Trophoblast cell (in vitro differentiated cells and primary cell): Measurements from ENCODE around the gene DPP8.
A peak's percentile ranks its signal among the peaks of the same experiment; 100 is the strongest.

Experiments used
- DNase-seq, 2 donors: peaks; one replicate each; pipeline ENCODE4 v3.0.0-alpha.2; 2016
- H2AFZ ChIP-seq: 2 replicates; pipeline ENCODE4 v1.6.1; 2013; ENCODE audit warnings: low read length, moderate library complexity, mild to moderate bottlenecking; ENCODE audit not compliant: insufficient read depth, poor library complexity
- H2AK5ac ChIP-seq: 2 replicates; pipeline ENCODE4 v1.6.1; 2013; ENCODE audit warnings: mild to moderate bottlenecking, low read length
- H2BK120ac ChIP-seq: 2 replicates; pipeline ENCODE4 v1.6.1; 2013; ENCODE audit warnings: low read length, mild to moderate bottlenecking, moderate library complexity; ENCODE audit not compliant: insufficient read depth, poor library complexity
- H2BK12ac ChIP-seq: 2 replicates; pipeline ENCODE4 v1.6.1; 2013; ENCODE audit warnings: mild to moderate bottlenecking, low read length, moderate library complexity
- H2BK5ac ChIP-seq: 2 replicates; pipeline ENCODE4 v1.6.1; 2013; ENCODE audit warnings: low read length, low read depth, moderate library complexity, mild to moderate bottlenecking; ENCODE audit not compliant: poor library complexity
- H3K14ac ChIP-seq: 2 replicates; pipeline ENCODE4 v1.6.1; 2013; ENCODE audit warnings: mild to moderate bottlenecking, low read length
- H3K18ac ChIP-seq: 2 replicates; pipeline ENCODE4 v1.6.1; 2013; ENCODE audit warnings: mild to moderate bottlenecking, low read length
- H3K23ac ChIP-seq: 2 replicates; pipeline ENCODE4 v1.6.1; 2013; ENCODE audit warnings: low read length
- H3K27ac ChIP-seq: 2 replicates; pipeline ENCODE4 v1.5.1; 2013; ENCODE audit warnings: low read depth, mild to moderate bottlenecking, inconsistent platforms, low read length, moderate library complexity
- H3K27me3 ChIP-seq: 2 replicates; pipeline ENCODE4 v1.6.1; 2013; ENCODE audit warnings: inconsistent platforms, mild to moderate bottlenecking, low read length, moderate library complexity; ENCODE audit not compliant: insufficient read depth
- H3K36me3 ChIP-seq, 2 experiments: 1 replicate in 1 of 2; 2 replicates in 1 of 2; pipeline ENCODE4 v1.6.1; 2013; ENCODE audit warnings: low read length in 2 of 2, mild to moderate bottlenecking in 2 of 2, moderate library complexity in 1 of 2; ENCODE audit not compliant: insufficient read depth in 2 of 2, control insufficient read depth in 1 of 2
- H3K4ac ChIP-seq: 2 replicates; pipeline ENCODE4 v1.6.1; 2013; ENCODE audit warnings: low read depth, mild to moderate bottlenecking, low read length, moderate library complexity
- H3K4me1 ChIP-seq, 2 experiments: 1 replicate in 1 of 2; 2 replicates in 1 of 2; pipeline ENCODE4 v1.6.1; 2013; ENCODE audit warnings: low read length in 2 of 2, mild to moderate bottlenecking in 2 of 2, moderate library complexity in 1 of 2; ENCODE audit not compliant: insufficient read depth in 2 of 2, control insufficient read depth in 1 of 2
- H3K4me2 ChIP-seq: 2 replicates; pipeline ENCODE4 v1.6.1; 2013; ENCODE audit warnings: inconsistent platforms, mild to moderate bottlenecking, low read length, moderate library complexity
- H3K4me3 ChIP-seq: 2 replicates; pipeline ENCODE4 v1.5.1; 2013; ENCODE audit warnings: mild to moderate bottlenecking, low read depth, low read length, inconsistent platforms
- H3K79me1 ChIP-seq: one replicate; pipeline ENCODE4 v1.6.1; 2013; ENCODE audit warnings: low read length
- H3K79me2 ChIP-seq: 2 replicates; pipeline ENCODE4 v1.6.1; 2013; ENCODE audit warnings: low read length, mild to moderate bottlenecking; ENCODE audit not compliant: control insufficient read depth, insufficient read depth, poor library complexity
- H3K9ac ChIP-seq: 2 replicates; pipeline ENCODE4 v1.6.1; 2013; ENCODE audit warnings: mild to moderate bottlenecking, low read length
- H3K9me3 ChIP-seq: 2 replicates; pipeline ENCODE4 v1.6.1; 2013; ENCODE audit warnings: low read depth, mild to moderate bottlenecking, control low read depth, inconsistent platforms, low read length; ENCODE audit not compliant: insufficient read depth
- H4K12ac ChIP-seq: 2 replicates; pipeline ENCODE4 v1.6.1; 2013; ENCODE audit warnings: low read depth, mild to moderate bottlenecking, low read length, moderate library complexity
- H4K8ac ChIP-seq: 2 replicates; pipeline ENCODE4 v1.6.1; 2013; ENCODE audit warnings: low read depth, mild to moderate bottlenecking, low read length, moderate library complexity
- H4K91ac ChIP-seq: one replicate; pipeline ENCODE4 v1.6.1; 2013; ENCODE audit warnings: low read depth, mild to moderate bottlenecking, low read length, moderate library complexity
- WGBS: extraction: QIAGEN DNeasy Blood & Tissue Kit; methylation state at CpG from one replicate; pipeline ENCODE4 v1.1.7; 2013; ENCODE audit warnings: missing lambda C conversion rate; ENCODE audit not compliant: insufficient read length, insufficient coverage; ENCODE audit errors: extremely low coverage; 5-methylcytosine and 5-hydroxymethylcytosine counted together

The DPP8 gene

DNA sequence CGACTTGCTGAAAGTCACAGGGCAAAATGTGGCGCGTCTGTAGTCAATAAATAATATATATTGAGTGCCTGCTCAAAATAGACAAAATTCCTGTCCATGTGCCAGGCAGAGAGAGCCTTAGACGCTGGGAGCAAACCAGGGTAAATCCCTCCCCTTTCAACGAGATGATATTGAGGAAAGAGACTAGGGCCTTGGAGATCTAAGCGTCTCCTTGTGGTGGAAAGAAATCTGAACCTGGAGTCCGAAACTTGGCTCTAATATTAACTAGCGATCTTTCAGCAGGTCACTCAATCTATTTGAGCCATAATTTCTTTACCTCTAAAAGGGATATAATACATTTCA lies 348 bp upstream of the DPP8 start:
- no peak overlapping the region for H2AFZ ChIP-seq
- H2BK5ac ChIP-seq, result no peak overlapping the region
- no peak overlapping the region for H3K4me2 ChIP-seq
- peaks cover 0 to 4% of the 10 kb centered on the region in 2 experiments for H3K4me1 ChIP-seq
- no peak overlapping the region for H3K4ac ChIP-seq
- H3K79me2 ChIP-seq, result peaks cover 8% of the 10 kb centered on the region
- whole genome bisulfite sequencing, result no CpG with 5 or more reads among the region's 8 CpGs
- H2BK120ac ChIP-seq, result no peak overlapping the region
- peaks cover 5% of the 10 kb centered on the region for H3K79me1 ChIP-seq
- no peak for DNase-seq
- no peak overlapping the region for H3K4me3 ChIP-seq
- no peak overlapping the region for H3K14ac ChIP-seq
- H3K27ac ChIP-seq, result no peak overlapping the region
- peaks cover 2% of the 10 kb centered on the region for H3K9me3 ChIP-seq
- no peak overlapping the region for H3K18ac ChIP-seq
- H2AK5ac ChIP-seq, result no peak overlapping the region
- H4K12ac ChIP-seq, result no peak overlapping the region
- H2BK12ac ChIP-seq, result no peak overlapping the region
- H3K27me3 ChIP-seq, result no peaks in the 10 kb centered on the region
- no peak overlapping the region for H3K23ac ChIP-seq
- H4K8ac ChIP-seq, result peak overlapping the region; percentile 71
- no peak overlapping the region for H4K91ac ChIP-seq
- H3K36me3 ChIP-seq, result peaks cover 0 to 6% of the 10 kb centered on the region in 2 experiments
- no peak overlapping the region for H3K9ac ChIP-seq

DNA sequence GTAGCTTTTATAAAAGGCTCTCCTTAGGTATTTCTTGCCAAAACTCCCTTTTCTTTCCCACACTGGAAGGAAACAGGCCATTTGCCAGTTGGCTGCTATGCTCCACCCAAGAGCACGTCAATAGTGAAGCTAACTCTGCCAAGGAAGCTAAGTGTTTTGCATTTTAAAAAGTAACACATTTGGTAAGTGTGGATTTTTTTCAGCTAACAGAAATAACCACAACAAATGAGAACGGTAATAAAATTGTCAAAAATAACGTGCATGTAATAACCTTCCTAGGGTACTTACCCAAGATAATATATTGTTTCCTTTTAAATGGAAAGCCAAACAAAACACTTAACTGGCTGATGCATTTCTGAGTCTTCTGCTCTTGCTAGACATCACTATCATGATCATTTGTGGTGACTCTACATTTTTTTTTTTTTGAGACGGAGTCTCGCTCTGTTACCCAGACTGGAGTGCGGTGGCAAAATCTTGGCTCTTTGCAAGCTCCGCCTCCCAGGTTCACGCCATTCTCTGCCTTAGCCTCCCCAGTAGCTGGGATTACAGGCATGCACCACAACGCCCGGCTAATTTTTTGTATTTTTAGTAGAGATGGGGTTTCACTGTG lies 4.6 kb downstream of the DPP8 start:
- no peak overlapping the region for H3K27ac ChIP-seq

GRCh38 chr15:65512189-65512588 lies 5.3 kb downstream of the DPP8 start:
- Histone ChIP-seq H3K4ac (no peak overlapping the region), H3K4me3 (no peak overlapping the region)

More for the DNA sequence above, 4.6 kb downstream of the DPP8 start:
- Histone ChIP-seq H3K79me2 (peaks cover 8% of the 10 kb centered on the region), H2BK12ac (no peak overlapping the region), H4K91ac (no peak overlapping the region), H2AK5ac (no peak overlapping the region), H3K36me3 (peaks cover 12 to 14% of the 10 kb centered on the region in 2 experiments), H3K4me3 (no peak overlapping the region), H3K9me3 (no peaks in the 10 kb centered on the region), H3K27me3 (no peaks in the 10 kb centered on the region), H3K79me1 (peaks cover 5% of the 10 kb centered on the region), H3K14ac (no peak overlapping the region), H3K4me1 (peaks cover 0 to 4% of the 10 kb centered on the region in 2 experiments), H4K8ac (no peak overlapping the region), H2BK5ac (no peak overlapping the region), H3K4ac (no peak overlapping the region), H3K4me2 (no peak overlapping the region), H3K9ac (no peak overlapping the region), H4K12ac (no peak overlapping the region), H2AFZ (no peak overlapping the region), H3K18ac (no peak overlapping the region), H2BK120ac (no peak overlapping the region), H3K23ac (no peak overlapping the region)
- no peak for DNase-seq
- no CpG with 5 or more reads among the region's 10 CpGs for WGBS

GRCh38 chr15:65509321-65509720 lies 8.2 kb downstream of the DPP8 start:
- Histone ChIP-seq H4K12ac (no peak overlapping the region), H3K4me1 (no peaks in the 10 kb centered on the region), H3K14ac (no peak overlapping the region), H3K23ac (no peak overlapping the region), H3K9ac (no peak overlapping the region), H4K8ac (no peak overlapping the region), H4K91ac (no peak overlapping the region), H2AFZ (no peak overlapping the region), H3K79me1 (no peaks in the 10 kb centered on the region), H3K36me3 (peaks cover 18 to 24% of the 10 kb centered on the region in 2 experiments), H3K27ac (no peak overlapping the region), H3K18ac (no peak overlapping the region), H3K4ac (no peak overlapping the region), H3K27me3 (no peaks in the 10 kb centered on the region), H2BK120ac (no peak overlapping the region), H3K79me2 (no peaks in the 10 kb centered on the region), H3K4me2 (no peak overlapping the region), H2BK12ac (no peak overlapping the region), H2BK5ac (no peak overlapping the region), H2AK5ac (no peak overlapping the region), H3K4me3 (no peak overlapping the region), H3K9me3 (no peaks in the 10 kb centered on the region)
- WGBS, result no CpG with 5 or more reads among the region's 2 CpGs
- no peak for DNase-seq

More at GRCh38 chr15:65512189-65512588, 5.3 kb downstream of the DPP8 start:
- no peak overlapping the region for H2BK5ac ChIP-seq
- no peak overlapping the region for H2AK5ac ChIP-seq
- peaks cover 5% of the 10 kb centered on the region for H3K79me2 ChIP-seq
- H3K9ac ChIP-seq, result no peak overlapping the region
- H3K27ac ChIP-seq, result no peak overlapping the region
- H3K4me1 ChIP-seq, result peaks cover 0 to 4% of the 10 kb centered on the region in 2 experiments
- no peak overlapping the region for H2BK12ac ChIP-seq
- no peak for DNase-seq
- H2AFZ ChIP-seq, result no peak overlapping the region
- WGBS, result no CpG with 5 or more reads among the region's 5 CpGs
- no peak overlapping the region for H3K18ac ChIP-seq
- no peak overlapping the region for H4K12ac ChIP-seq
- no peak overlapping the region for H3K4me2 ChIP-seq
- H3K14ac ChIP-seq, result no peak overlapping the region
- no peaks in the 10 kb centered on the region for H3K9me3 ChIP-seq
- no peak overlapping the region for H2BK120ac ChIP-seq
- peaks cover 2% of the 10 kb centered on the region for H3K79me1 ChIP-seq
- no peaks in the 10 kb centered on the region for H3K27me3 ChIP-seq
- H4K8ac ChIP-seq, result no peak overlapping the region
- H3K23ac ChIP-seq, result no peak overlapping the region
- no peak overlapping the region for H4K91ac ChIP-seq
- peaks cover 12 to 14% of the 10 kb centered on the region in 2 experiments for H3K36me3 ChIP-seq
